HG03439 (cell line): ENCODE measurements around the gene SLC38A8.

ENCODE experiments used
- ATAC-seq: cut with Tn5 transposase; IDR thresholded peaks from one replicate; pipeline ENCODE4 v1.9.1; 2021; ENCODE audit warnings: mild to moderate bottlenecking, moderate library complexity; ENCODE audit not compliant: unreplicated experiment

SLC38A8 gene

GRCh38 chr16:84003038-84003437 is 39.6 kb downstream of the SLC38A8 start:
- ATAC-seq = no peak

GRCh38 chr16:84001726-84002125 is 40.9 kb downstream of the SLC38A8 start:
- ATAC-seq = no peak

GRCh38 chr16:84000989-84001642 is 41.5 kb downstream of the SLC38A8 start:
- ATAC-seq = no peak

- ATAC-seq = no peak
Observed at GRCh38 chr16:83998091-83998490, 44.5 kb downstream of the SLC38A8 start.

- ATAC-seq = no peak
Observed at GRCh38 chr16:83996481-83997252, 45.9 kb downstream of the SLC38A8 start.

- ATAC-seq = no peak
Observed at GRCh38 chr16:83995754-83996153, 46.8 kb downstream of the SLC38A8 start.

GRCh38 chr16:83994703-83995102 is 47.9 kb downstream of the SLC38A8 start:
- no peak for ATAC-seq

GRCh38 chr16:83994087-83994486 is 48.5 kb downstream of the SLC38A8 start:
- no peak for ATAC-seq

GRCh38 chr16:83992624-83993023 is 50.0 kb downstream of the SLC38A8 start:
- no peak for ATAC-seq

GRCh38 chr16:83990492-83990891 is 52.1 kb downstream of the SLC38A8 start:
- no peak for ATAC-seq

GRCh38 chr16:83989300-83989699 is 53.3 kb downstream of the SLC38A8 start:
- ATAC-seq = no peak

- no peak for ATAC-seq
Observed at GRCh38 chr16:83983491-83983890, 59.1 kb downstream of the SLC38A8 start.

GRCh38 chr16:83981799-83982198 is 60.8 kb downstream of the SLC38A8 start:
- no peak for ATAC-seq

GRCh38 chr16:83980794-83981193 is 61.8 kb downstream of the SLC38A8 start:
- no peak for ATAC-seq

- ATAC-seq = no peak
Observed at GRCh38 chr16:83979441-83979840, 63.2 kb downstream of the SLC38A8 start.

- ATAC-seq = no peak
Observed at GRCh38 chr16:83978401-83978904, 64.1 kb downstream of the SLC38A8 start.

- no peak for ATAC-seq
Observed at GRCh38 chr16:83977056-83977815, 65.4 kb downstream of the SLC38A8 start.

- ATAC-seq = no peak
Observed at GRCh38 chr16:83975590-83976260, 66.9 kb downstream of the SLC38A8 start.

GRCh38 chr16:83974475-83974874 is 68.1 kb downstream of the SLC38A8 start:
- no peak for ATAC-seq

GRCh38 chr16:83973581-83974385 is 68.8 kb downstream of the SLC38A8 start:
- ATAC-seq = no peak
